A673 (cell line): ENCODE results near the gene ME3.

Experiments
- CTCF ChIP-seq: fragments of 300-800, 200-600 bp; sonication (generic); conservative IDR thresholded peaks from 2 replicates; pipeline ENCODE4 v1.5.1; 2017; ENCODE audit warnings: low read depth, mild to moderate bottlenecking, antibody characterized with exemption, low read length, moderate library complexity, mixed read lengths
- EZH2 ChIP-seq: fragments of 200-600 bp; sonication (generic); IDR thresholded peaks from 2 replicates; pipeline ENCODE4 v1.6.1; 2017; ENCODE audit warnings: borderline replicate concordance, low read depth, mild to moderate bottlenecking, mixed read lengths, antibody characterized with exemption, low read length; ENCODE audit not compliant: poor library complexity, severe bottlenecking

- TF ChIP-seq CTCF (no peak), EZH2 (no peak)
Measured at GRCh38 chr11:86486261-86487030, 186.0 kb downstream of the ME3 start.
